ENCODE data around the gene CASTOR1.

DNA sequence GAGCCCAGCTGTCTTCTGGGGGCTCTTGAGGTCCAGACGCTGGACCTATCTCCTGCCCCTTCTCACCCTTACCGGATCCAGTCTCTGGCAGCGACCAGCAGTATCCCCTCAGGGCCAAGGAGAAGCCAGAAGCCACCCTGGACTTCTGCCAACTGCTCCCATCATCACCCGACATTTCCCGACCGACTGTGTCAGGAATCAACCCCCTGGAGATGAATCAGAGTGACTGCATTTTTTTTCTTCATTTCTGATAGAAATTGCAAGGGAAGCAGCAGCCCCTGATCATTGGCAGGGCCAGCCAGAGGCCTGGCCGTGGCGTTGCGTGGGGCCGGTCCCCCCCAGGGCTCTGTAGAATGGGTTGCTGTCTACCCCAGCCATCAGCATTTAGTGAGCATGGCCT, 37.6 kb downstream of the CASTOR1 start:
- TF ChIP-seq, protein P1, sequence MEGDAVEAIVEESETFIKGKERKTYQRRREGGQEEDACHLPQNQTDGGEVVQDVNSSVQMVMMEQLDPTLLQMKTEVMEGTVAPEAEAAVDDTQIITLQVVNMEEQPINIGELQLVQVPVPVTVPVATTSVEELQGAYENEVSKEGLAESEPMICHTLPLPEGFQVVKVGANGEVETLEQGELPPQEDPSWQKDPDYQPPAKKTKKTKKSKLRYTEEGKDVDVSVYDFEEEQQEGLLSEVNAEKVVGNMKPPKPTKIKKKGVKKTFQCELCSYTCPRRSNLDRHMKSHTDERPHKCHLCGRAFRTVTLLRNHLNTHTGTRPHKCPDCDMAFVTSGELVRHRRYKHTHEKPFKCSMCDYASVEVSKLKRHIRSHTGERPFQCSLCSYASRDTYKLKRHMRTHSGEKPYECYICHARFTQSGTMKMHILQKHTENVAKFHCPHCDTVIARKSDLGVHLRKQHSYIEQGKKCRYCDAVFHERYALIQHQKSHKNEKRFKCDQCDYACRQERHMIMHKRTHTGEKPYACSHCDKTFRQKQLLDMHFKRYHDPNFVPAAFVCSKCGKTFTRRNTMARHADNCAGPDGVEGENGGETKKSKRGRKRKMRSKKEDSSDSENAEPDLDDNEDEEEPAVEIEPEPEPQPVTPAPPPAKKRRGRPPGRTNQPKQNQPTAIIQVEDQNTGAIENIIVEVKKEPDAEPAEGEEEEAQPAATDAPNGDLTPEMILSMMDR (conservative IDR thresholded peaks at IDR 0.05) = no peak
- TF ChIP-seq EZH2 (IDR thresholded peaks at IDR 0.05; ENCODE audit: low read depth) = no peak

All from PC-9 (cell line).